Jurkat, Clone E6-1 (cell line): ENCODE measurements around the gene TTC24.
"Not testable (repeated sequence)": the region's sequence is repeated elsewhere in the genome, so short reads cannot be mapped to it uniquely, and the experiment has no call there.

Experiments used
- DNase-seq: peaks from one replicate; pipeline ENCODE4 v3.0.0-alpha.2; 2011; ENCODE audit warnings: low read depth, low spot score
- H3K4me3 ChIP-seq: 2 replicates; pipeline ENCODE4 v1.5.1; 2011; ENCODE audit warnings: mild to moderate bottlenecking, low read length, control low read depth, moderate library complexity

The TTC24 gene

DNA sequence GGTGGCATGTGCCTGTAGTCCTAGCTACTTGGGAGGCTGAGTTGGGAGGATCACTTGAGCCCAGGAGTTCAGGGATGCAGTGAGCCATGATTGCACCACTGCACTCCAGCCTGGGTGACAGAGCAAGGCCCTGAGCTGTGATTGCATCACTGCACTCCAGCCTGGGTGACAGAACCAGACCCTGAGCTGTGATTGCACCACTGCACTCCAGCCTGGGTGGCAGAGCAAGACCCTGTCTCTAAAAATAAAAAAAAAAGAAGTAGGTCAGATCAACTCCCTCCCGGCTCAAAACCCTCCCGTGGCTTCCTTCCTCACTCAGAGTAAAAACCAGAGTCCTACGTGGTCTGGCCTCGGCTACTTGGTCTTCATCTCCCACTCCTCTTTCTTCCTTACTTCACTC, 26.6 kb upstream of the TTC24 start:
- not testable (repeated sequence) for H3K4me3 ChIP-seq, DNase-seq

DNA sequence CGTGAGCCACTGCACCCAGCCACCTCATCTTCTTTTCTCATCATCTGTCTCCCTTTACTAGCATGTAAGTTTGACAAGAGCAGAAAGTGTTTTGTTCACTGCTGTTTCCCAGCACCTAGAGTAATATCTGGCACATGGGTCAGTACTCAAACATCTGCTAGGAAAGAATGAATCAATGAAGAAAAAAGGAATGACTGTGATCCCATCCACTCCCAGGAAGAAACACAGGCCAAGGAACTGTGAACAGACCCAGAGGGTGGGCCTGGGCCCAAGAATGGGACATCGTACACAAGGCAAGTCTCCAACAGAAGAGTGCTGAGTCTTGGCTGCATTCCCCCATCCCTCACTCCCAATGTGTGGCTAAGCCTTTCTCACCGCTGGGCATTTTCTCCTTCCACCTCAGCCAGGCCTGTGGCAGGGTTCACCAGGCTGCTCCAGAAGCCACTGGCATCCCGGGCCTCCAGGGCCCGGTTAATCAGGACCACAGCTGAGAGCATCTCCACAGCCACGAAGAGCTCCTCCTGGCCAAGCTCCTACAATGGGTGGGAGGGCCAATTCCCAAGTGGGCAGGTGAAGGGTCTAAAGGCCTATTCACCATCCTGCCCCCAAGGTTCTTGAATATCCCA, 25.6 kb upstream of the TTC24 start:
- no peak for DNase-seq
- H3K4me3 ChIP-seq, result no peak overlapping the region

DNA sequence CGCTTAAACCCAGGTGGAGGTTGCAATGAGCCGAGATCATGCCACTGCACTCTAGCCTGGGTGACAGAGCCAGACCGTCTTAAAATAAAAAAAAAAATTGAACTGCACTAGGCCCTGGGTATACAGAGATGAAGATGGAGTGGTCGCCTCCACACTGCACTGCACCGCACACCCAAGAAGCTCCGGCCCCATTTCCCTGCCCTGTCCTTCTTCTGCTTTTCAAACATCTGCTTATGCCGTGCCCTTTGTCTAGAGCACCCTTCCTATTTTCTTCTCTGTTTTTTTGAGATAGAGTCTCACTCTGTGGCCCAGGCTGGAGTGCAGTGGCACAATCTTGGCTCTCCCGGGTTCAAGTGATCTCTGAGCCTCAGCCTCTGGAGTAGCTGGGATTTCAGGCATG, 24.6 kb upstream of the TTC24 start:
- H3K4me3 ChIP-seq, result no peak overlapping the region
- no peak for DNase-seq

DNA sequence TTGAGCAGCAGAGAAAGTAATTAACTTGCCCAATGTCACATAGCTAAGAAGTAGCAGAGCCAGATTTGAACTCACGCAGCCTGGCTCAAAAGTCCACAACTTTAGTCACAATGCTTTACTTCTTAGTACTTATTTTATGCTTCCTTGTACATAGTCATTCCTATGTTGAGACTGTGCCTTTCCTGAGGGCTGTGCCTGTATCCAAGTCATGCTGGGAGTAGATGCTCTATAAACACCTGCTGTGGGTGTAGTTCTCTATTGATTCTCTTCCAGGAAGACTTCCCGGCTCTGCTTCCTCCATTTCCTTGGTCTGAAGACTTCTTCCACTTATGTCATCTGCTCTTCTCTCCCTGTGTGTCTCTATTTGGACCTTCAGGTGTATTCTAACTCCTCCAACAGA, 23.8 kb upstream of the TTC24 start:
- no peak for DNase-seq
- no peak overlapping the region for H3K4me3 ChIP-seq

DNA sequence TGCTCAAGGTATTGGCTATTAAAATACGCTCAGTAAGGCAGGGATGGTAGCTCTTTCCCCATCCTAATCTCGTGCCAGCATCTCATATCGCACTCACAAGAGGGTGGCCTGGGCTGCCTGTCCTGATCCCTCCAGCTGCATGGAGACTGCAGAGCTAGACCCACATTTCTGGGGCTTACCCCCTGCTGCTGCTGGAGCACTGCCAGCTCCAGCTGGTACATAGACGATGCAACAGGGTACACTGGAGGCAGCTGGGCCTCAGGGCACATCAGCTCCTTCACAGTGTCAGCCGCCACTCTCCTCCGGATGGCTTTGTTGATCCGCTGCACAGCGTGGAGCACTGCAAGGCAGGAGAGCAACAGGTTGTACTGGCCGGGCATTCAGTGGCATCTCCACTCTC, 23.2 kb upstream of the TTC24 start:
- H3K4me3 ChIP-seq, result no peak overlapping the region
- DNase-seq, result no peak

DNA sequence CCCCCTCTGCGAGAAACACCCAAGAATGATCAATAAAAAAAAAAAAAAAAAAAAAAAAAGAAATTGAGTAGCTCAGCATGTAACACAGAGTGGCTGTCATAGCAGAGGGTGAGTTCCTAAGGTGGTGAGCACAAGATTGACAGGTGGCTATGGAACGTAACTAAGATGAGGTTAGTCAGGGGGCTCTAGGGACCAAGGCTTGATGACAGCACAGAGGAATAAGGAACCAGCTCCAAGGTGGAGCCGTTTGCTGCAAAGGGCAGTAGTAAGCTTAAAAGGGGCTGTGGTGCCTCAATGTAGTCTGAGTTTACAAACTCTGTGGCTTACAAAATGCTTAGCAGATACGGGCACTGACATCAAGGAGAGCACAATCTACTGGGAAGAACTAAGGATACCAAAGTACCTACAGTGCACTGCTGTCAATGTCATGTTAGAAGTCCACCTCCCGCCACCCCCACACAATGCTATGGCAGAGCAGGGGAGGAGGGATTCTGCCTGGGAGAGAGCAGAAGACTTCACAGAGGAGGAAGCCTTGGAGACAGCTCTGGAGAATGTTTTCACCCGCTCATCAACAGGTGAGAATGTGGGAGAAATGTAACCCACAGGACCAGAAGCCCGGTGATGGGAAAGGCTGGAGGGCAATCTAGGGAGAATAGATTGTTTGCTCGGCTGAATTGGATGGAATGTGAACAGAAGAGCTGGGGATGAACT, 20.3 kb upstream of the TTC24 start:
- H3K4me3 ChIP-seq, result no peak overlapping the region
- no peak for DNase-seq

DNA sequence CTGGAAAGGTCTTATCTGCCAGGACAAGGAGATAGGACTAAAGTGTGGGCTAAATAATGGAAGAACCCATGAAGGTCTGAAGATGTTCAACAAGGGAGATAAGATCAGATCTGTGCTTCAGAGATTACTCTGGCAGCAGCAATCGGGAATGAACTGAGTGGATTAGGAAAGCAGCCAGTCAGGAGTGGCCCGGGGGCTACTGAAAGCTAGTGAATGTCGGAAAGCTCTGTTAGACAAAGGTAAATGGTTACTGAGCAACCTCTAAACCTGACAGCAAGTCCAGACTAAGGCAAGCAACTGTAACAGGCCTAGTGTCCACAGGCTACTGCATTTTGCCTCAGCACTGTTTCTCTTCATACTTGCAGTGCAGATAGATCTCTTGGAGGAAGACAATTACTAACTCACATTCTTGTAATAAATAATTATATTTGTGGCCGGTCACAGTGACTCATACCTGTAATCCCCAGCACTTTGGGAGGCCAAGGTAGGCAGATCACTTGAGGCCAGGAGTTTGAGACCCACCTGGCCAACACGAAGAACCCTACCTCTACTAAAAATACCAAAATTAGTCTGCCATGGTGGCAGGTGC, 19.6 kb upstream of the TTC24 start:
- DNase-seq, result no peak
- H3K4me3 ChIP-seq, result no peak overlapping the region

DNA sequence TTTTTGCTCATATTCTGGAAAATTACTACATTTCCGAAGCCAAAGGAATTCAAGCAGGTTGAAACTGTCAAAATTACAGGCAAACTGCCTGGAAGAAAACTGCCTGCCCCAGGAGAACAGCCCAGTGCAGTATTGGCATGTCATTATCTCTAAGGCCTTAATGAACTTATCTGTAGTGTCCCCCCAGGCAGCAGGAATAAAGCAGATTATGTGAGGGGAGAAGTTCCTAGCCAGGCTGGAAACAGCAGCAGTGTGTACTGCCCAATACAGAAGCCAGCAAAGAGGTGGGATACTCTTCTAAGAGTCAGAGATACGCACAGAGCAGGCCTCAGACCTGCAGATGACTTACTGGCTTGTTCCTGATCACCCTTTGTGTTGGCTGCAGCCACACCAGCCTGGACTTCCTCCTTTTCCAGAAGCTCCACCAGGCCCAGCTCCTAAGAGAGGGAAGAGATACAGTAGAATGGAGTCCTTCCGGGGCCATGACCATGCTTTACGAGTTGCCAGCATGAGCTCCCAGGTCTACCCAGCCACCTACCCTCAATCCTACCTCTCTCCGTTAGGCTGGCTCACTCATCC, 18.8 kb upstream of the TTC24 start:
- H3K4me3 ChIP-seq, result no peak overlapping the region
- DNase-seq, result no peak

DNA sequence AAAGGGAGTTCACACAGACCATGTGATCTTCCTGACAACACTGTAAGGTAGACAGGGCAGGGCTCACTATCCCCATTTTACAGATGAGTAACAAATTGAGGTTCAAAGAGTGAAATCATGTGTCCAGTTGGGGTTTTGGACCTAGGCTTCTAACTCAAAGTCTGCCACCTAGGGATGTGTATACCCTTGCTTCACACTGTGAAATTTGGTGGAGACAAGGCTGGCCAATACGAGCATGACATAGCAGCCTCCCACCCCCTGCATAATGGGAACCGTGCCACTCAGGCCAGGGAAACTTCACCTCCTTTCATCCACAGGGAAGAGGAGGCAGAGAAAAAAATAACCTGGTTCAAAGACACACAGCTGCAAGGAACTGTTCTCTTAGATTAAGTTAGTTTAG, 14.0 kb upstream of the TTC24 start:
- H3K4me3 ChIP-seq, result no peak overlapping the region
- DNase-seq, result no peak

DNA sequence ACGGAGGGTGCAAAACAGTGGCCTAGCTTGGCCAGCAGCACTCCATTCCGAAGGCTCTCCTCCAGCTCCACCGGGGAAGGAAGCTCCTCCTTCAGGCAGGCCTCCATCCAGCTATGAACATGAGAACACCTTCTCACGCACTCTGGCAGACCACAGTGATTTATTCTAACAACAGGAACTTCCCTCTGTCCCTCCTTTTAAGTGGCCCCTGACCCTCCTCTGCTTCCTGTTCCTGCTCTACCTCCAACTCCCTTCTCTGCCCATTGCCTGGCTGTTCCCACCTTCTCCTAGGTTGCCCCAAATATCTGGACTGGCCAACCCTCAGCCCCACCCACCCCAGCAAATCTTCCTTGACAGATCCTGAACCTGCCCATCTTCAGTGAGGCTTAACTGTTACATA, 13.1 kb upstream of the TTC24 start:
- no peak for DNase-seq
- no peak overlapping the region for H3K4me3 ChIP-seq

DNA sequence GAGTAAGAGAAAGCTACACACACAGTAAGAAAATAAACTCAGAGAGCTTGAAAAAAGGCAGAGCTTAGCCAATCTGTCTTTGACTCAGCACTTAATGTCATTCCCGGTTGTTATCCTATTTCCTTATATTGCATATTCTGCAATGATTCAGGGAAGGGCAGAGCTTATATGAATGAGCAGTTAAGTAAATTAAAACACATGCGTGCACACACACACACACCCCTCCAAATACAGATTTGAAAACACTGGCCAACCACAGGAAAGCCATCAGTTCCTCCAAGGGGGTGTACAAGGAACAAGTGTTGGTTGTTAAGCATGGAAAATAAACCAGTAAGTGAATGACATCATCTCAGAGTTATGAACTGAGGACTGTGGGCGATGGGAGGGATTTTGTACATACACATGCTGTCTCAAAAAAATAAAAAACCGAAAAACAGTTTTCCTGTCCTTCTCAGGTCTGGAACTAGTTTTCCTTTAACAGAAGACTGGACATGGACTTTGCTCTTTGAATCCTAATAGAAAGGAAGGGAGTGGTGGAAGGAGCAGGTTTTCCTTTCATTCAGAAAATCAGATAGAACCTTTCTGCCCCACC, 8.2 kb upstream of the TTC24 start:
- no peak for DNase-seq
- no peak overlapping the region for H3K4me3 ChIP-seq

DNA sequence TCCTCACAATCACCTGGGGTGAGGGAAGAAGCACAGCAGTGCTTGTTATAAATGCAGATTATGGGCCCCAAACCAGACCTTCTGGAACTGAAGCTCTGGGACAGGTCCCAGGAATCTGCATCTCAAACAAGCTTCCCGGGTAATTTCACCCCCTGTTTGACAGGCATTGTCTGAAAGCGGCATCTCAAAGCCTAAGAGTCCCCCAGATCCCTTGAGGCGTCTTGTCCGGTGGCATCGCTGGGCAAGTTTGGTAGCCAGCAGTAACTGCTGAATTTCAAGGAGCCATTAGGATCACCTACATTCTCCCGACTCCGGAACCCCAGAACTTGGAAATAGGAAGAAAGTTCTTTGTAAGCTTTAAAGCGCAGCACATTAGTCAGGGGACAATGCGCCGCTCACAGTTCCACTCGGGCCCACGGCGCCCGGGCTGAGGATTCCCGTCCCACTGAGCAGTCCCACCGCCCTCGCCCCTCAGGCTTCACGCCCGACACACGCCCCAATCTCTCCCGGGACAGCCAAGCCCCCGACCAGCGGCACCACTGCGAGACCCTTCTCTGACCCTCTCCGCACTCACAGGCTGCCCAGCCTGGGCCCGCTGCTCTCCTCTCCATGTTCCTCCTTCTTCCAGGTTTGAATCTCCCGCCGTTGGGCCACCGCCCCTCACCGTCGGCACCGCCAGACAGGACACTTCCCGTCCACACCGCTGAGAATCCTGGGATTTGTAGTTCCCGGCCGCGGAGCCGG, 7.4 kb upstream of the TTC24 start, which contains the start of gene IQGAP3:
IQGAP3 (minus strand) TSS at position 647 of the 744 bp plus-strand sequence; CDS start at position 611, 36 bp downstream.
- DNase-seq, result no peak
- peak within 1 kb of the TSS; percentile 63 for H3K4me3 ChIP-seq

DNA sequence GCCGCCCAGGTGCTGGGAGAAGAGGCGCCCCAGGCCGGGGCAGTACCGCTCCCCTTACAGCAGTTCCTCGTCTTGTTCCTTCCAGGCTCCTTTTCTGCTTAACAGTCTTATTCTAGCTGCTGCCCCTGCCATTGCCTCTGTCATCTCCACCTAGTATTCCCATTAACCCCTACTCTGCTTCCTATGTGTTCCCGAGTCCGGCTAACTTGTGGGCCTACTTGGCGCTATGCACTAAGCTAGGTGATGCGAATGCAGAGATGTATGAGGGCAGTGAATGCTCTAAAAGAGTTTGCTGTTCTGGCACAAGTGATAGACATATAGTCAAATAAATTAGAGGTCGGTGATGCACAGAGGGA, 6.9 kb upstream of the TTC24 start:
- DNase-seq, result no peak
- peak overlapping the region; percentile 63 for H3K4me3 ChIP-seq

DNA sequence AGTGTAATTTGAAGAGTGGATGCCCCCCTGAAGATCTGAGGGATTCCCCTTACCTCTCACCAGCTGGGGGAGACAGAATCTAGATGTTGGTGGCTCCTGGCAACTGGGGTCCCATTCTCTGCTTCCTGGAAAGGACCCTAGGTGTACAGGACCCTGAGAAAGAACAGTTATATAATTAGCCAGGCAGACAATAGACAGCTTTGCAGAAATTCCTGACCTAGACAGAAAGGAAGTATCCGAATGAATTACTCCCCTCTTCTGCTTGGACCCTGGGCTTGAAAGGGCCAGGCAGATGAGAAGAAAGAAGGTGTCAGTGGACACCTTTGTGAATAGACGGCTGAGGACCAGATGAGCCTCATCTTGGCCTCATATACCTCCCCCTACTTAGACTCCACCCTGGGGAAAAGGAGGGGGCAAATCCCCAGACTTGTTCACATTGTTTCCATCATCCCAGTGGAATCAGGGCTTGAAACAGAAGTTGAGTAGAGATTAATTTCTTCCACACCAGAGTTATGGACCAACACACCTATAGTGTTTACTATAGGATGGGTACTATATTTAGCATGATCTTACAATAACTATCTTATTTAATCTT, 5.4 kb upstream of the TTC24 start:
- H3K4me3 ChIP-seq, result no peak overlapping the region
- DNase-seq, result no peak

DNA sequence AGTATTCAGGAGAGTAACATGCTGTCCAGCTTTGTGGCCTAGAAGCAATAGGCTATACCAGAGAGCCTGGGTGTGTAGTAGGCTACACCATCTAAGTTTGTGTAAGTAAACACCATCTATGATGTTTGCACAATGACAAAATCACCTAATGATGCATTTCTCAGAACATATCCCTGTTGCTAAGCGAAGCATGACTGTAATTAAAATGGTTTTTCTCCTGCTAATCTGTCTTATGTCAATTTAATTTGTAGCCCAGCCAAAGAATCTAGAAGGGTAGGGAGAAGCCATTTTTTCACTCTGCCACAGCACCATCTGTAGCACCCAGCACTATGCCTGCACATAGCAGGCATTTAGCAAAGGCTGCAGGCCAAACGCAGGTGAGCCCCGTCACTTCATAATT, 2.0 kb upstream of the TTC24 start:
- no peak overlapping the region for H3K4me3 ChIP-seq
- DNase-seq, result no peak

DNA sequence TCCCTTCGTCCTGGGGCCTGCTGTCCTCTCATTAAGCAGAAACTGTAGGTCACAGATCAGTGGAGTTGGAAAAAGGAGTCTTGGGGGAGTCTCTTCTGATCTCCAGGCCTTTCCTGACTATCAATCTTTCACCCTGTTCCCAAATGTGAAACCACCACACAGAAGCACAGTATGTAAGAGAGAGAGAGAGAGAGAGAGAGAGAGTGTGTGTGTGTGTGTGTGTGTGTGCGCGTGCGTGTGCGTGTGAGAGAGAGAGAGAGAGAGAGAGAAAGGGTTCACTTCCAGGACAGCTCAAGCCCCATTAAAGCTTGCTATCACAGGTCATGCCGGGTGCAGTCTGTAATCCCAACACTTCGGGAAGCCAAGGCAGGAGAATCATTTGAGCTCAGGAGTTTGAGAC, 1.5 kb upstream of the TTC24 start:
- no peak overlapping the region for H3K4me3 ChIP-seq
- no peak for DNase-seq

DNA sequence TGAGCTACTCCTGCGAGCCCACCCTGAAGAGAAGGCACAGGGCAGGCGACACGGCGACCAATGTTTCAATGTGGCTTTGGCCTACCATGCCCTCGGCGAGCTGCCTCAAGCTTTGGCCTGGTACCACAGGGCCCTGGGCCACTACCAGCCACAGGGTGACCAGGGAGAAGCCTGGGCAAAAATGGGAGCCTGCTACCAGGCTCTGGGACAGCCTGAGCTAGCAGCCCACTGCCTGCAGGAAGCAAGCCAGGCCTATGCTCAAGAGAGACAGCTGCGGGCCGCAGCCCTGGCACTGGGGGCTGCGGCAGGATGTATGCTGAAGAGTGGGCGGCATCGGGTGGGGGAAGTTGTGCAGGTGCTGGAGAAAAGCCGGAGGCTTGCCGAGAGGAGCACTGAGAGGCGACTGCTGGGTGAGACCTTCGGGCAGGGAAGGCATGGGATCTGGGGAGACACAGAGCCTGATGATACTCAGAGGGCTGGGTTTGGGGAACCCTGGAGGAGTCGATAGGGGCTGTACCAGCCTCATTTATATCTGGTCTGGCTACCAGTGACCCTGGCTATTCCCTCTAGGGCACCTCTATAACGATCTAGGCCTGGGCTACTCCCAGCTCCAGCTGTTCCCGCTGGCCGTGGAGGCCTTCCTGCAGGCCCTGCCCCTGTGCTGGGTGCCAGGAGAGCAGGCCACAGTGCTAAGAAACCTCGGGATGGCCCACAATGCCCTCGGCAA, 2.3 kb downstream of the TTC24 start:
- DNase-seq, result peak; percentile 89
- peak overlapping the region; percentile 75 for H3K4me3 ChIP-seq

DNA sequence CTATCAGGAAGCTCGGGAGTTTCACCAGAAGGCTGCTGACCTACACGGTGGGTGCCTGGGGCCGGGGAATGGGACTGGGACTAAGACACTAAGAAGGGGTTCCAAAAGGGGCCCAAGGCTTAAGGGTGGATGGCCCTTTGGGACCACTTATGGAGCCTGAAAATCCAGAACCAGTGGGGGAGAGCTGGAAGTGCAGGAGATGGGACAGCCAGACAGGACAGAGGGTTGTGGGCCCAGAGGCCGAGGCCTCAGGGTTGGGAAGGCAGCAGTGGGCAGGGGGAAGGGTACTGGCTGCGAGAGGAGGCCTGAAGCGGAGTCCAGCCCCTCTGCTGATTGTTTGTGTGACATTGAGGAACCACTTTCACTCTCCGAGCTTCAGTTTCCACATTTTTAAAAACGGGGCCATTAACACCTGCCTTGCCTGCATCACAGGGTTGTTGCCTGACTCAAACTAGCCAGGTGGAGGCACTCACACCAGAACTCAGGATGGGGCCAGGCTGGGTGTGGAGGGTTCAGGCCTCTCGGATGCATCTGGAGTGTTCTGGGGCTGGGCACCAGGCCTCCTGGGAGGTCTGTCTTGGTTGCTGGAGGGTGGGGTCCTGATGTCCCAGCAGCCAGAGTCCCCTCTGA, 3.0 kb downstream of the TTC24 start:
- no peak for DNase-seq

More for the DNA sequence above, 3.0 kb downstream of the TTC24 start:
- peak overlapping the region; percentile 75 for H3K4me3 ChIP-seq
